OCI-LY3 (cell line): ENCODE measurements around the gene CDAN1.

Source experiments
- H2AFZ ChIP-seq: fragments of 200-600, 300-600 bp; shearing (Covaris generic); 2 replicates; pipeline ENCODE4 v1.6.0; 2014; ENCODE audit warnings: antibody characterized with exemption, low read depth, low read length
- H3K27ac ChIP-seq: fragments of 200-600, 300-600 bp; sonication (generic); 2 replicates; pipeline ENCODE4 v1.5.1; 2014; ENCODE audit warnings: mild to moderate bottlenecking, low read length, moderate library complexity, mixed read lengths
- H3K27me3 ChIP-seq: fragments of 200-600, 300-600 bp; sonication (generic); 2 replicates; pipeline ENCODE4 v1.6.1; 2014; ENCODE audit warnings: low read depth, low read length, mixed read lengths
- H3K36me3 ChIP-seq: fragments of 200-600, 300-600 bp; sonication (generic); replicated peaks from 2 replicates; pipeline ENCODE3; 2014; ENCODE audit warnings: low read depth, low read length, mixed read lengths
- H3K4me1 ChIP-seq: fragments of 300-600, 200-600 bp; sonication (generic); 2 replicates; pipeline ENCODE4 v1.6.1; 2014; ENCODE audit warnings: low read length, mixed read lengths
- H3K4me2 ChIP-seq: fragments of 200-600, 300-600 bp; sonication (generic); 2 replicates; pipeline ENCODE4 v1.6.1; 2014; ENCODE audit warnings: low read length, mixed read lengths
- H3K4me3 ChIP-seq: fragments of 300-600, 200-600 bp; sonication (generic); 2 replicates; pipeline ENCODE4 v1.5.1; 2014; ENCODE audit warnings: antibody characterized with exemption, mild to moderate bottlenecking, low read length, moderate library complexity
- H3K79me2 ChIP-seq: fragments of 300-600, 200-600 bp; shearing (Covaris generic); 2 replicates; pipeline ENCODE4 v1.6.1; 2014; ENCODE audit warnings: mild to moderate bottlenecking, low read length, mixed read lengths
- H3K9ac ChIP-seq: fragments of 300-600, 200-600 bp; shearing (Covaris generic); 2 replicates; pipeline ENCODE4 v1.6.0; 2014; ENCODE audit warnings: mild to moderate bottlenecking, low read length, moderate library complexity
- H3K9me3 ChIP-seq: fragments of 200-600, 300-600 bp; shearing (Covaris generic); 2 replicates; pipeline ENCODE4 v1.6.1; 2014; ENCODE audit warnings: low read length, mixed read lengths; ENCODE audit not compliant: insufficient read depth
- H4K20me1 ChIP-seq: fragments of 200-600, 300-600 bp; sonication (generic); 2 replicates; pipeline ENCODE4 v1.6.1; 2016; ENCODE audit warnings: low read length, mixed read lengths; ENCODE audit not compliant: insufficient read depth
- EZH2phosphoT487 ChIP-seq: fragments of 200-600 bp; shearing (Covaris generic); IDR thresholded peaks from 2 replicates; pipeline ENCODE4 v1.6.1; 2018; ENCODE audit warnings: antibody characterized with exemption, mixed run types, low read depth
- TF ChIP-seq, protein P1 (sequence below): fragments of 200-600, 300-600 bp; sonication (generic); IDR thresholded peaks from 2 replicates; pipeline ENCODE4 v1.5.1; 2014; ENCODE audit warnings: antibody characterized with exemption, low read length, low read depth

CDAN1 gene

DNA sequence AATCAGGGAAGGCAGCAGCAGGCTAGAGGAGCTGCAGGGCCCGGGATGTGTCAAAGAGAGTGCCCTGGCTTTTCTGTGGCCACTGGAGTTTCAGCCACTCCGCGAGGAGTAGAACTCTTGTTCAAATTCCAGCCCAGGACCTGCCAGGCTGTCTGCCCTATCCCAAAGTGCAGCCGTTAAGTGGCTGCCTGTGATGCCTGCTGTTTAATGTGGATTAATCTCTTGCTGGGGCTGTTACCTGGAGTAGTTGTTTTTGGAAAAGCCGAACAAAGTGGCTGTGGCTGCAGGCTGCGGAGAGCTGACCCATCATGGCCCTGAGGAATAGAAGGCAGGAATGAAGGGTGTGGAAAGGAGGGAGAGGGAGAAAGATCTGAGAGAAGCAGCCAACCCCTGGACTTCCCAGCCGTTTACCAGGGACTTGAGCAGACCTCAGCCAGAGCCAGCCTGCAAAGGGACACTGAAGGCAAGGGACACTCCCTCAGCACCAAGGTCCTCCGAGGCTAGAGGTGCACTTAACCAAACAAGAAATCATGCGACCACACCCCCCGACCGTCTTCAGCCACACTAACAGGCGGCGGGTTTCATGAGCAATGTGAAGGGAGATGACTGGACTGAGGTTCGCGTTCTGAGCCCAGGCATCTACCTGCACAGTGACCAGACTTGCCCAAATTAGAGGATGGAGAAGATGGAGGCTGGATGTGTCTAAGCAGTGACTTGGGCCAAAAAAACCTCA, 4.7 kb downstream of the CDAN1 start:
- no peak overlapping the region for H3K9ac ChIP-seq
- no peak overlapping the region for H3K4me2 ChIP-seq
- no peak for TF ChIP-seq EZH2phosphoT487
- TF ChIP-seq, protein P1, sequence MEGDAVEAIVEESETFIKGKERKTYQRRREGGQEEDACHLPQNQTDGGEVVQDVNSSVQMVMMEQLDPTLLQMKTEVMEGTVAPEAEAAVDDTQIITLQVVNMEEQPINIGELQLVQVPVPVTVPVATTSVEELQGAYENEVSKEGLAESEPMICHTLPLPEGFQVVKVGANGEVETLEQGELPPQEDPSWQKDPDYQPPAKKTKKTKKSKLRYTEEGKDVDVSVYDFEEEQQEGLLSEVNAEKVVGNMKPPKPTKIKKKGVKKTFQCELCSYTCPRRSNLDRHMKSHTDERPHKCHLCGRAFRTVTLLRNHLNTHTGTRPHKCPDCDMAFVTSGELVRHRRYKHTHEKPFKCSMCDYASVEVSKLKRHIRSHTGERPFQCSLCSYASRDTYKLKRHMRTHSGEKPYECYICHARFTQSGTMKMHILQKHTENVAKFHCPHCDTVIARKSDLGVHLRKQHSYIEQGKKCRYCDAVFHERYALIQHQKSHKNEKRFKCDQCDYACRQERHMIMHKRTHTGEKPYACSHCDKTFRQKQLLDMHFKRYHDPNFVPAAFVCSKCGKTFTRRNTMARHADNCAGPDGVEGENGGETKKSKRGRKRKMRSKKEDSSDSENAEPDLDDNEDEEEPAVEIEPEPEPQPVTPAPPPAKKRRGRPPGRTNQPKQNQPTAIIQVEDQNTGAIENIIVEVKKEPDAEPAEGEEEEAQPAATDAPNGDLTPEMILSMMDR: no peak
- H3K4me1 ChIP-seq: peaks cover 23% of the 10 kb centered on the region
- H3K9me3 ChIP-seq: no peaks in the 10 kb centered on the region
- no peak overlapping the region for H3K4me3 ChIP-seq
- H3K79me2 ChIP-seq: peaks cover 18% of the 10 kb centered on the region
- no peak overlapping the region for H2AFZ ChIP-seq
- no peak overlapping the region for H3K27ac ChIP-seq
- H3K36me3 ChIP-seq: peaks cover 52% of the 10 kb centered on the region
- H4K20me1 ChIP-seq: peaks cover 4% of the 10 kb centered on the region; the same call in 1 of the 2 replicates
- H3K27me3 ChIP-seq: no peaks in the 10 kb centered on the region

- H3K27ac ChIP-seq: no peak overlapping the region
- peaks cover 54% of the 10 kb centered on the region for H3K36me3 ChIP-seq
- no peak overlapping the region for H2AFZ ChIP-seq
- no peaks in the 10 kb centered on the region for H3K27me3 ChIP-seq
- peaks cover 23% of the 10 kb centered on the region for H3K4me1 ChIP-seq
- H3K9ac ChIP-seq: no peak overlapping the region
- H4K20me1 ChIP-seq: peaks cover 4% of the 10 kb centered on the region; the same call in 1 of the 2 replicates
- TF ChIP-seq EZH2phosphoT487: no peak
- TF ChIP-seq, protein P1: no peak
- no peak overlapping the region for H3K4me3 ChIP-seq
- no peak overlapping the region for H3K4me2 ChIP-seq
- no peaks in the 10 kb centered on the region for H3K9me3 ChIP-seq
- peaks cover 16% of the 10 kb centered on the region for H3K79me2 ChIP-seq
Measured at GRCh38 chr15:42731461-42731860, 5.5 kb downstream of the CDAN1 start.

DNA sequence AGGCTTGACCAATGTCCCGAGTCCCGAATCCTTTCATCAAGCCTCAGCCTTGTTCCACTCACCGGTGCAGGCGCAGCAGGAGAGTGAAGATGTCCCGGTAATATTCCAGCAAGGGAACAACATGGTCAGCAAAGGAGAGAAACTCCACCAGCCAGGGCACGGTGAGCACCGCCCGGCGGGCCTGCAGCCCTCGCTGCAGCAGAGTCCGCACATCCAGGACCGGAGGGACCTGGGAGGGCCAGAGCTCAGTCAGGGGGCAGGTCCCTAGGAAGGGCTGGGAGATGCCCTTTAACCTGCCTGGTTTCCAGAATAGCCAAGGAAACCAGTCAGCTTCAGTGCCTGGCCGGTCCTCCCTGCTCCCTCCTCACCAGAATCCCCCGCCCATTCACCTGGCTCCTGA, 6.4 kb downstream of the CDAN1 start:
- Histone ChIP-seq H3K4me1 (peaks cover 17% of the 10 kb centered on the region), H3K27me3 (no peaks in the 10 kb centered on the region), H3K27ac (no peak overlapping the region), H3K9me3 (no peaks in the 10 kb centered on the region), H3K4me3 (no peak overlapping the region), H2AFZ (no peak overlapping the region), H3K79me2 (peaks cover 7% of the 10 kb centered on the region; the same call in 1 of the 2 replicates), H4K20me1 (peaks cover 4% of the 10 kb centered on the region; the same call in 1 of the 2 replicates), H3K9ac (no peak overlapping the region), H3K36me3 (peaks cover 53% of the 10 kb centered on the region), H3K4me2 (no peak overlapping the region)
- no peak for TF ChIP-seq EZH2phosphoT487
- TF ChIP-seq, protein P1: no peak

- Histone ChIP-seq H3K79me2 (0 out of 2 replicates have a peak, but pooled peaks cover 3% of the 10 kb centered on the region), H3K4me1 (peaks cover 13% of the 10 kb centered on the region), H2AFZ (no peak overlapping the region), H3K9me3 (no peaks in the 10 kb centered on the region), H3K27me3 (no peaks in the 10 kb centered on the region), H3K9ac (no peak overlapping the region), H4K20me1 (peaks cover 4% of the 10 kb centered on the region; the same call in 1 of the 2 replicates), H3K4me2 (no peak overlapping the region), H3K4me3 (no peak overlapping the region), H3K27ac (no peak overlapping the region), H3K36me3 (peaks cover 50% of the 10 kb centered on the region)
- TF ChIP-seq, protein P1: no peak
Measured at GRCh38 chr15:42730135-42730534, 6.8 kb downstream of the CDAN1 start.
